GM18951 (cell line): ENCODE measurements around the gene TIAL1.

Source experiments
- POLR2A ChIP-seq: IDR thresholded peaks from 4 replicates; pipeline ENCODE4 v1.6.1; 2011; ENCODE audit warnings: mild to moderate bottlenecking; ENCODE audit not compliant: insufficient read length, insufficient read depth; ENCODE audit errors: extremely low read depth
- in situ Hi-C: fragments of 300-500 bp; cut with MboI; formaldehyde crosslinking; loops from one replicate; pipeline ENCODE4 v1.12.0; 2022; ENCODE audit warnings: low sequenced_read_pairs, mixed read lengths, inconsistent platforms; ENCODE audit not compliant: unreplicated experiment

TIAL1 gene

DNA sequence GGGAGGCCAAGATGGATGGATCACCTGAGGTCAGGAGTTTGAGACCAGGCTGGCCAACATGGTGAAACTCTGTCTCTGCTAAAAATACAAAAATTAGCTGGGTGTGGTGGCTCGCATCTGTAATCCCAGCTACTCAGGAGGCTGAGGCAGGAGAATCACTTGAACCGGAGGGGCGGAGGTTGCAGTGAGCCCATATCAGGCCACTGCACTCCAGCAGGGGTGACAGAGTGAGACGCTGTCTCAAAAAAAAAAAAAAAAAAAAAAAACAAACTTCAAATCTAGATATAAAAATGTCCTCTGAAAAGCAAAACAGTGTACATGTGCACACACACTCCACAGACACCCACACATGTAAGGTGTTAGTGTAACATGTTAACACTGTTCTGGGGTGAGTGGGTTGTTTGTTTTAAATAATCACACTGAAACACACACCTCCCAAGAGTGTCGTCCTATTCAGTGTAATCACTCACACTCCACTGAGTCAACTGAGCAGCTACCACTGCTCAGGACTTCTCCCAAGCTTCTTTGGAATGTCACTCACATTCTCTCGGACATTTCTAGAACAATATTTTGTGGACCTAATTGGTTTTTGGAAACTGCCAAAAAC, 41.5 kb downstream of the TIAL1 start:
- in situ Hi-C loops = no loop called here
- no peak for TF ChIP-seq POLR2A

DNA sequence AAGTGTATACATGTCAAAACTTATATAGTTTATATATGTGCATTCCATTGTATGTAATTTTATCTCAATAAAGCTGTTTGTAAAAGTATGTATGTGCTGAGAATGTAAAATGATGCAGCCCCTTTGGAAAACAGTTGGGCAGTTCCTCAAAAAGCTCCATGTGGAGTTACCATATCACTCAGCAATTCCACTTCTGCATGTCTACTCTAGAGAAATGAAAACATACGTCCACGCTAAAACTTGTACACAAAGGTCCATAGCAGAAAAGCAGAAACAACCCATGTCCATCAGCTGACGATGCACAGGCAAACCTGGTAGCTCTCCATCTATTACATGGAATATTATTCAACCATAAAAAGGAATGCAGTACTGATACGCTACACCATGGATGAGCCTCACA, 45.9 kb downstream of the TIAL1 start:
- no peak for TF ChIP-seq POLR2A
- in situ Hi-C loops = no loop called here

DNA sequence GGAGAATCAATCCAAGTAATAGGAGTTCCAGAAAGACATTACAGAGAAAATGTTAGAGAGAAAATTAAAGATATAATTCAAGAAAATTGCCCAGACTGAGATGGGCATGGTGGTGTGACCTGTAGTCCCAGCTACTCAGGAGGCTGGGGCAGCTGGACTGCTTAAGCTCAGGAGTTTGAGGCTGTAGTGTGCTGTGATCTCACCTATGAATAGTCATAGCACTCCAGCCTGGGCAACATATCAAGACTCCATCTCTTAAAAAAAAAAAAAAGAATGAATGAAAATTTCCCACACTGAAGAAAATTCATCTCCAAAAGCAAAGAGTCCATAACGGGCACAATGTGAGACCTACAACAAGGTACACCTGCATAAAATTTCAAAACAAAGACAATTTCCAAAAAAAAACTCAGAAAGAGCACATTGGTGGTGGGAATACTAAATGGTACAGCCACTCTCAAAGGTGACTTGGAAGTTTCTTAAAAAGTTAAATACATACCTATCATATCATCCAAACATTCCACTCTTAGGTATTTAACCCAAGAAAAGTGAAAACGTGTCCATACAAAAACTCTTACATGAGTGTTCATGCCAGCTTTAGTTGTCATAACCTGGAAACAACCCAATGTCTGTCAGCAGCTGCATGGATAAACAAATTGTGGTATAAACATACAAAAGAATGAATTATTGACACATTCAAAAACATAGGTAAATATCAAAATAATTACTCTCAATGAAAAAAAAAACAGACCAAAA, 47.3 kb downstream of the TIAL1 start:
- TF ChIP-seq POLR2A = no peak
- in situ Hi-C loops = no loop called here

DNA sequence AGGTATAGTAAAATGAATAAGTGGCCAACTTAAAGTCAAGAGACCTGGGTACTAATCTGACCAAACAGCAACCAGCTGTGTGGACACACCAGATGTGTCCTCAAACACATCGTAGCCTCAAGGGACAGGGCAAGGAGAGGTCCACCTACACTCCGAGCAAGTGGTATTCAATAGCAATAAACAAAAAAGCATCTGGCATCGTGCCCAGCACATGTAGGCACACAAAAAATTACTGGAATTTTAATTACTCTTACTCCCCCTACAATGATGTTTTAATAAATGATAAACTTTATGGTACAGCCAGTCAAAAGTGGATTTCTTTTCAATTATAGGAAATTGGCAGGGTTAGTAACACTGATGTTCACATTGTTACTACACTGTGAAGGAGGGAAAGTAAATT, 50.8 kb downstream of the TIAL1 start:
- in situ Hi-C loops = no loop called here
- no peak for TF ChIP-seq POLR2A

DNA sequence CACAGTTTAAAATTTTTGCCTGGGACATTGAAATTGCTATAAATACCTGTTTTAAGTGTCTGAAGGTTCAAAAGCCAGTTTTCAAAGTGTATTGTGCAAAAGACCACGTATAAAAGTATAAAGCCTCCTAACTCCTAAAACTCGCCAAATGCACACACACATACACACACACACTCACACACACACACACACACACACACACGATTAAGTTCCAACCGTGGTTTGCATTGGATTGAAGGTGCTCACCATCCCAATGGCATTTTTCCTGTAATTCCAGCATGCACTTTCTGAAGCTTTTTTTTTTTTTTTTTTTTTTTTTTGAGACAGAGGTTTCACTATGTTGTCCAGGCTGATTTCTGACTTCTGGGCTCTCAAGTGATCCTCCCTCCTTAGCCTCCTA, 51.5 kb downstream of the TIAL1 start:
- in situ Hi-C loops = no loop called here
- no peak for TF ChIP-seq POLR2A

DNA sequence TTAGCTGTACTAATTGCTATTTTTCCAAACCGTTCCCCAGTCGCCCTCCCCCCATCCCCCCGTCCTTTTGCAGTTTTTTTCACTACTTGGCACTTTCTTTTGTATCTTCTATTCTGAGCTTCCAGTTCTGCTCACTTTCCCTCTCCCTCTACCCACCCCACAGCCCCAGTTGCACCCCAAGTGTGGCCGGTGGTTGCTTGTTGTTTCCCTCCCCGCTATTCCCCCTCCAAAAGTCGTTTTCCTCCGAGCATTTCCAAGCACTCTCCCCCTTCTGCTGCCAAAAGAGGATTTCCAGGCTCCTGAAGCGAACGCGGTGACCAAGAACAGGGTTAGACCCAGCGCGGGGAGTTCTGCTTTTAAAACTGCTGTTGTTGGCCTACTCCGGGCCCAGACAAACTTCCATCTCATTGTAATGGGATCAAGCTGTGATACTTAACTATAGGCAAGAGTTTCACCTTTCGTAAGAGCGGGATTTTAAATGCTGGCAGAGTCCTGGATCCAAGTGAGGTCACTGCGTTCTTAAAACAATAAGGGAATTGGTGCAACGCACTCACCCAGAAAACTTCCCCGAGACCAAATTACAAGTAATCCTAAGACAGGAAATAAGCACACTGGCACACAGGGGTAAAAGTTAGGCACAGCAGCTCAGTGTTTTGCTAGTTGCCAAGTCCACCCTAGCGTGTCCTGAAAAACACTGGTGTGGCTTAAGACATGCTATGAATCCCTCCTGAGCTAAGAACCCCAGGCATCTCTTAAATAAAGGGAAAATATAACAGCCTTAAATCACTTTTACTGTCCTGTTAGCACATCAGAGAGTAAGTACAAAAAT, 52.7 kb downstream of the TIAL1 start:
- TF ChIP-seq POLR2A = no peak
- in situ Hi-C loops = no loop called here

DNA sequence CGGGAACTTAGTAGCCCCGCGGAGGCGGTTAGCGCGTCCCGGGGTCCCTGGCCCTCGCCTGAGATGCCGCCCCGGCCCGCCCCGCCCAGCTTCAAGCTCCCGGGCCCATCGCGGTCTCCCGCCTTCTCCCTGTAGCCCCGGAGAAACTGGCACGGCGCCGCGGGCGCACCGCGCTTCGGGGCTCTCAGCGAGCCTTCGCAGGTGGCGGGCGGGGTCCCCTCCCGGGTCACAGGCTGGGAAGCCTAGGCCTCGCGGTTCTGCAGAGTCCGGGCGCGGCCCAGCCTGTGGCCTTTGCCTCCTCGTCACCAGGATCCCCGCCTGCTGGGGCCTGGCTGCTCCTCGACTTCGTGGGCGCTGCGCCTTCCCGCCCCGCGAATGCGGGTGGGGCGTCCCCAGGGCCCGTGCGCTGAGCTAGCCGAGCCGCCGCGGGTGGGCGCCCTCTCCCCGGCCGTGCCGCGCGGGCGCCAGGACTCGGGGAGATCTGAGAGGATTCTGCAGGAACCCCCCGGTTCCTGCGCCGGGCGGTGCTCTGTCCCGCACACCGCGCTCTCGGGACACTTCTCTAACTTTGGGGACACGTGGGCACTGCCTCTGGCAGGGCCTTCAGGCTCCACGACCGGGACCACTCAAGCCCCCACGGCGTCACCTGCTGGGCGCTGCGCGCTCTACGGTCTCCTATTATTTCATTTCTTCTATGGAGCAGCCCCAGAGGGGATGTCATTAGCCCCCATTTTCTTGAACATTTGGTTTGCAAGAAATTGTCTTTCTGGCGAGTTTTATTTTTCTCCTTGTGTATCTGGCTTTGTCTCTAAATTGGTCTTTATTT, 53.6 kb downstream of the TIAL1 start:
- TF ChIP-seq POLR2A = no peak
- in situ Hi-C loops = no loop called here

DNA sequence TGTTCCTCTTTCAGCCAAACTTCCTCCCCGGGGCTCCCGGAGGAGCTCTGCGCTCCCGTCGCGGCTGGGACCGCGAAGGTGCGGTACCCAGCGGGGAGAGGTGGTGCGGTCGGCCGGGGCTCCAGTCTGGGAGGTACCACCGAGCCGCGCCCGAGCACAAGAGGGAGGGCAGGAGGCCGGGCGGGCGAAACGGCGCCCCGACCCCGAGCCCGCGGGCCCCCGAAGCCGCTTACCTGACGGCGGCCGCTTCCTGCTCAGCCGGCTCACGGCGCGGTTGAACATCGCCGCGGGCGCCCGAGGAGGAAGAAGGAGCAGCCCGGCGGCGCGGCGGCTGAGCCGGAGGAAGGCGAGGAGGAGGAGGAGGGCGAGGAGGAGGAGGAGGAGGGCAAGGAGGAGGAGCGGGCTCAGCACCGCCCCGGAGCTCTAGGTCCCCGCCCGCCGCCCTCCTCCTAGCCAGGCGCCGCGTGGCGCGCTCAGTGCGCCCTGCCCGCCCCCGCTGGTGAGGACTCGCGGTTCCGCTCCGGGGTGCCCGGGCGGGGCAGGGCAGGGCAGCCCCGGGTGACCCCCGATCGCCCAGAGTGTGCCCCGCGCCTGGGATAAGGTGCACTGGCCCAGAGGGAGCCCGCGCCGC, 54.3 kb downstream of the TIAL1 start, which contains the start of gene RGS10:
RGS10 (minus strand) TSS at position 363 of the 631 bp plus-strand sequence; CDS start at position 282, 81 bp downstream.
- in situ Hi-C loops = no loop called here
- TF ChIP-seq POLR2A = peak; percentile 80

DNA sequence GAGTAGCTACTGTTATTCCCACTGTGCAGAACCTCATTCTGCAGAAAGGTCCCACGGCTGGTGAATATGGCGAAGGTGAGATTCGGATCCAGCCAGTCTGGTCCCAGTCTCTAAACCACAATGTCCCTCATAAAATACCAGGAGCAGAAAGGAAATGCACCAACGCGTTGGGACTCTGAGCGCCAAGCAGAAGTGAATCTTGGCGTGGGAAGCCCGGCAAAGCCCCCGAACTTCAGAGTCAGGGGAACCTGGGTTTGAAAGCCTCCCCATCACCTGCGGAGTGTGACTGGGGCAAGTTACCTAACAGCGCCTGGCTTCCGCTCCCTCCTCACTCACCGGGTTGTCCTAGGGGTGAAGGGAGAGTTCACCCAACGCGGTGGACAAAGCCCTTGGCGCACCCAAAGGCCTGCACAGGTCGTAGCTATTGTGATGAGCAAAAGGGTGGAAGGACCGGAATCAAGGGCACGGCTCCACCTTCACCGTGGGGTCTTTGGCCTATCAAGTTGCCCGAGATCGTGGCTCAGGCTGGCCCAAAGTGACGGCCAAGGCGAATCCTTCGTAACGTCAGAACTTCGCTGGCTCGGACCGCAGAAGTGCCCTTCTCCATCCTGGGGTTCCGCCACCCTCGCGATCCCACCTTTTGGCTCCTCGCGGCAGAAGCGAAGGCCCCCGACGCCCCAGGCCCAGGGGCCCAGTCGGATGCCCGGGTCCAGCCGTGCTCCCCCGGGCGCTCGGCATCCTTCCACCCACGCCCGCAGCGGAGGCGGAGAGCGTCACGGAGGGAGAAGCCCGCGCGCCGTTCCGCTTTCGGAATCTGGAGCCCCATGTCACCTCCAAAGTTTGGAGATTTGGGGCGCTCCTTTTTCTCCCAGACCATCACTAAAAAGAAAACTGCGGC, 55.1 kb downstream of the TIAL1 start:
- in situ Hi-C loops = no loop called here
- TF ChIP-seq POLR2A = peak; percentile 27

DNA sequence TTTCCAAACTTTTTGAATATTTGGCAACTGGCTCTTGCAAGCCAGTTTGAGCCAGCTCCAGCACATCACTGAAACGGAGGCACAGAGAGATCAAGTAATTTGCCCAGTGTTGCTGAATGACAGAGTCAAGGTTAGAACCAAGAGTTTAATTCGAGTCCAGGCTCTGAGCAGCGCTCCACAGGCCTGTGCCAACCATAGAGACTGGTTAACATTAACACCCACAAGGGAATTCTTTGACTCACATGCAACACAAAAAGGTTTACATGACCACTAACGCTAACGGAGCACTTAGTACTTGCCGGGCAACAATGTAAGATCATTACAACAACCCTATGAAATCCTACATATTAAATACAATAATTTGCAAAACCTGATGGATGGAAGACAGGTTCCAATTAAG, 55.7 kb downstream of the TIAL1 start:
- no peak for TF ChIP-seq POLR2A
- in situ Hi-C loops = no loop called here

DNA sequence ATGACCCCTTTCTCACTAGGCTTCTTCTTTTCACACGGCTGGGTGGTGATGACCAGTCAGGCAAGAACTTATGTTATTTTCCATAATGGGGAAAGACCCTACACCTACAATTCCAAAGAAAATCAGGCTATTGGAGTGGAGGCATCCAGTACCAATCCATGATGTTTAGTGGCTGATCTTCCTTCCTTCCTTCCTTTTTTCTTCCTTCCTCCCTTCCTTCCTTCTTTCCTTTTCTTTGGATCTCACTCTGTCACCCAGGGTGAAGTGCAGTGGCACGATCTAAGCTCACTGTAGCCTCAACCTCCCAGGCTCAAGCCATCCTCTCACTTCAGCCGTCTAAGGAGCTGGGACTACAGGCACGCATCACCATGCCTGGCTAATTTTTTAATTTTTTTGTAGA, 56.7 kb downstream of the TIAL1 start:
- no peak for TF ChIP-seq POLR2A
- in situ Hi-C loops = no loop called here
